MV-4-11 (cell line): ENCODE measurements around the gene RRP1.
A peak's percentile ranks its signal among the peaks of the same experiment; 100 is the strongest.

Source experiments
- DNase-seq: peaks from one replicate; lab custom pipeline; 2025; lab: John Stamatoyannopoulos, UW

The RRP1 gene

DNA sequence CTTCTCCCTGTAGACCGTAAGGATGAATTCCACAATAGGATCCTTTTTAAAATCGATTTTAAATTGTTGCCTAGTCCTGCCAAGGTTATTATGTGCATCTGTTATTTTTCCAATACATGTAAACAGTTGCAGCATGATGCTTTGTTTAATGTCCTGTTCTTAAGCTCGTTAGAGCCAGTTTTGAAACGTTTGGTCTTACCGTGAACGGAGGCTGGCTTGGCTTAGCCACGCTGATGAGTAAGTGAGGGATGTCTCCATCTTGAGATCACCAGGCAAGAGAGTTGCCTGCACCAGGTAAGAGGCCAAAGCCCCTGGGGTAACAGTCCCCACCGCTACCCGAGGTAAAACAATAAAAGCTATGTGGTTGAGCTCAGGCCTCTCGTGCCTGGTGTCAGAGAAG lies 30.6 kb upstream of the RRP1 start:
- DNase-seq, result no peak

DNA sequence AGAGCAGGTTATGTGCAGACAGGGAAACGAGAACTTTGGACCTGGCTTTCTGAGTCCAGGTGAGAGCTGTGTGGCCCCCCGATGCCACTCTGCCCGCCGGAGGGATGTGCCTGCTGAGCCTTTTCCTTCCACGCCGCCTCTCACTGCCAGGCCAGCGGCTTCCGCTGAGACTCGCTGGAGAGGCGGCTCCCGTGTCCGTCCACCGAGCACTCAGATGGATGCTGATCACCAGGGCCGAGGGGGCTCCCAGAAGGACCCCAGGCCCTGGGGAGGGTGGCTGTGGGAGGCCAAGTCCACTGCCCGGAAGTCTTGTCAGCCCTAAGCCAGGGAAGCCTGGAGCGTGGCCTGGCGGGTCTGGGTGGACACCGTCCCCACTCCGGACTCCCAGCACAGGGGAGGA lies 29.7 kb upstream of the RRP1 start:
- DNase-seq, result no peak

DNA sequence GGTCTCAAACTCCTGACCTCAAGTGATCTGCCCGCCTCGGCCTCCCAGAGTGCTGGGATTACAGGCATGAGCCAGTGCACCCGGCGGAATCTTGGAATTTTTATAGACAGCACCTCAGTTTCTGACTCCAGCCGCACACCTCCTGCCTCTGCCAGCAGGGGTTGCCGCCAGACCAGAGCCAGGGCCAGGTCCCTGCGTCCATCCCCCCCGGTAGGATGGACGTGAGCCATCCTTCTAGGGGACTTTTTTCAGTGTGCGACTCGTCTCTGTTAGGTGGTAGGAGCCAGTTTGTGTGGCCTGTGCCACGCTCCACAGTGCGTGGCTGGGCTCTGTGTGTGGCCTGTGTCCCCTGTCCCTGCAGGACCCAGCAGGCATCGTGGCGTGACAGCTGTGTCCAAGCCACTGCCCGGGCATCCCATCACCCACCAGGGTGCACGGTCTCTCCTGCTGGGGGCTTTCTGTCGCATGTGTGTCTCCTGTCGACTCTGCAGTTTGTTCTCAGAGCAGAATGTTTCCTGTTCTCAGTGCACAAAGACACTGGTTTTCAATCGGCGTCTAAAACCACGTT lies 28.9 kb upstream of the RRP1 start:
- DNase-seq, result no peak

DNA sequence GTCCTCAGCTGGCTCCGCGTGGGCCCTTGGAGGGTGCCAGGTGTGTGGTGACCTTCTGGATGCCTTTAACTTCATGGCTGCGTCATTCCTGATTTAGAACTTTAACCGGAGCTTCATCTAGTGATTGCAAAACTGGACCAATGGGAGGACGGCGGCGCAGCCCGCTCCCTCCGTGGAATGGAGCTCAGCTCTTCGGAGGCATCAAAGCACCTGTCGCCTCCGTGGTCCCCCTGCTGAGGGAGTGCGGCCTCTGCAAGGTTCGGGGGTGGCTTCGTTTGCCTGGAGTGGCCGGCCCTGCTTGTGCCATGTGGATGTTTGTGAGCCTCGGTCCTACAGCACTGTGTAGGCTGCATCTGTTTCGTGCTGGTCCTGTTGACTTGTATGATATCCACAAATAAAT lies 27.5 kb upstream of the RRP1 start:
- DNase-seq, result no peak

DNA sequence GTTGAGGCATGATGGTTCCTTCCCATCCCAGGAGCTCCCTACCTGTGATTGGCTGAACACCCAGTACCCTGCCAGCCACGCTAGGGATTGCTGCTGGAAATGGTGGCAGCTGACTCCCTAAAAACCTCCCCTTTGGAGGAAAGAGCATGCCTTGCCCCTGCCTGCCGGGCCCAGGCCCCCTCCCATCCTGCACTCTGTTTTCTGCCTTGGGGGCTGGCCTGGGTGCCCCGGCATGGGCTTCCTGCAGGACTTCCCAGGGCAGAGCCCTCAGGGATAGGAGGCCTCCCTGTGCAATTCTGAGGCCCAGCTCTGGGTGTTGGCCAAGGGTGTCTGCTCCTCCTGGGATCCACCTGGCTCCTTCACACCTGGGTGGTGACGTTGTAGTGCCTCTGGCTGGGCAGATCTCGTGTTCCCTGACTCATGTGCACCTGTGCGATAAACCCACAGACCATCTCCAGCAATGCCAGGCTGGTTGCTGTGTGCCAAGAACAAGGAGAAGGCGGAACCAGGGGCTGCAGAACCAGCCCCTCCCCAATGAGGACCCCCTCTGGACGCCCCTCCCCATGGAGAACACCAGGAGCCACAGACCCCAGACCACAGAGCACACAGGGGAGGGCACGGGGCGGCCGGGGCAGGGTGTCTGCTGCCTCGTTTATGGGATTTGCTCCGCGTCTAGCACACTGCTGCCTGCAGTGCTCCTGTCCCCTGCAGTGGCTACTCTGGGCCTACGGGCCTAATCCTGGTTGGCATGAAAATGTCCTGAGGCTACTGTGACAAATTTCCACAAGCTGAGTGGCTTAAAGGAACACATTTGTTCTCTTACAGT lies 26.9 kb upstream of the RRP1 start:
- DNase-seq, result no peak

DNA sequence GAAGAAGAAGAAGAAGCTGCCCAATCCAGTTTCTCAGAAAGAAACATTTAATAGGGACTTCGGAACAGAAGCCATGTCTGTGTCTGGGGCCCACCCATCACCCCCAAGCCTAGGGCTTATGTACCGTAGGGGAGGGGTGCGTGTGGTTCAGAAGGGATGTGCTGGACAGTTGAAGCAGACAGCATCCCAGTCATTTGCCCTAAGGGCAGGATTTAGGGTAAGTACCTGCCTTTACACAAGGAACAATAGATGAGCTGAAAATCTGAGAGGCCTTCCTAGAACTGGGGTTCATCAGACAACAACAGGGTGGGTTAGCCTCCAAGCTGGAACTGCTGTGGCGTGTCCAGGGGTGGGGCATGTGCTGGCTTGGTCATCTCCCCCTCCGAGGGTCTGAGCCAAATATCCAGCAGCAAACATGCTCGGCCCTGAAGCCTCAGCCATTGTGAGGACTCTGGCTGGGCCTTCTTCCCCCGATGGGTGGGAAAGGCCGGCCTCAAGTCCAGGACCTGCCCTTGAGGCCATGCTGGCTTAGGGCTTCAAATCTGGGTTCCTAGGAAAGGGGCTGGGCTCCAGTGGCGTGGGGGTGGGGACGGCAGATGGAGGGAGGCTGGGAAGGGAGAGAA lies 25.4 kb upstream of the RRP1 start:
- DNase-seq, result no peak

DNA sequence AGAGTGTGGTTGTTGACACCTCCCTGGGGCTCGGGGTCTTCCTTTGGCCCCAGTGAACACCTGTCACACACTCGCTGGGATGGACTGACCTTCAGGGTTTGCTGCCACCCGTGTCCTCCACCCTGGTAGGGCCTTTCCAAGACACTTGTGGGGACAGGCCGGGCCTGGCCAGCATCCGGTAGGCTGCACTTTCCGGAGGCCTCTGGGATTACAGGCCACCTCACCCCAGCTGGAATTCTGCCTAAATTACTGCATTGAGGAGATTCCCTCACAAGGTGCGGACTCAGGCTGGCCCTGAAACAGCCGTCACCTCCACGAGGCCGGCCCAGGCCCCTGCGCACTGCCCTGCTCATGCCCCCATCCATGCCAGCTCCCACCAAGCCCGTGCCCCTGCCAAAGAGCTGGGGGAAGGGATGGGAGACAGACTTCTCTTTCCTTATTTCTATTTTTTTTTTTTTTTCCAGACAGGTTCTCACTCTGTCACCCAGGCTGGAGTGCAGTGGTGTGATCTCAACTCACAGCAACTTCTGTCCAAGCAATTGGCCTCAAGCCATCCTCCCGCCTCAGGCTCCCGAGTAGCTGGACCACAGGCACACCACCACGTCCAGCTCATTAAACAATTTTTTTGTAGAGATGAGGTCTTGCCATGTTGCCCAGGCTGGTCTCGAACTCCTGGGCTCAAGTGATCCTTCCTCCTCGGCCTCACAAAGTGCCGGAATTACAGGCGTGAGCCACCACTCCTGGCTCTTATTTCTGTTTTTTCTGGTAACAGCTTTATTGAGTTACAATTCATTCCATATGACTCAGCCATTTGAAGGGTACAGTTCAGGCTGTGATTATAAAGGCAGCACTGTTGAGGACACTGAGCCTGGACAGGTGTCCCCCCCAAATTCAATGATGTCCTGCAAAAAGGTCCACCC lies 24.5 kb upstream of the RRP1 start:
- DNase-seq, result no peak

DNA sequence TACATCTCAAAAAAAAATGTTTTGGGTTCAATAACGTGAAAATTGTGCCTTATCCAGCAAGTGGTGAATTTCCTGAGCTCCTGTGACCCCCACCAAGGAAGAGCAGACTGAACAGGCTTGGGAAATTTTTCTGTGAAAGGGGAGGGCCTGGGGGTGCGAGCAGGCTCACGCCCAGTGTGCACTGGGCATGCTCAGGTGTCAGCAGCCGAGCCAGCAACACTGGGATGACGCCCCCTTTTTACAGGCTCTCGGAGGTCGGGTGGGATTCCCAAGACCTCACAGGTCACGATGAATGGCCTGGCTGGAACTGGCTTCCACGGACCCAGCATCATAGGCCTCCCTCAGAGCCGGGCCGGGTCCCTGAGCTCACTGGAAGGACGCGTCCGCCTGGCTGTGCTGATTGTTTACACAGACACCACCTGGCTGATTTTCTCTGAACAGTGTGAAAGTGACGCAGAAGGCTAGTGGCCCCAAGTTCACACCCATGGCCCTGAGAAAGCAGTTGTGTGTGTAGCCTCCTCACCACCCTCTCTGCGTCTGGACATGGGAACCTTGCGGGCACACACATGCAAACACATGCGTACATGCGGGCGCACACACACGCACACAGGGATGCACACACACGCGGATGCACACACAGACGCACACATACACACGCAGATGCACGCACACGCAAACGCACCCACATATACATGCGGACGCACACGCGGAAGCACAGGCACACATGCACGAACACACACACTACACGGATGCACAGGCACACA lies 22.5 kb upstream of the RRP1 start:
- no peak for DNase-seq

DNA sequence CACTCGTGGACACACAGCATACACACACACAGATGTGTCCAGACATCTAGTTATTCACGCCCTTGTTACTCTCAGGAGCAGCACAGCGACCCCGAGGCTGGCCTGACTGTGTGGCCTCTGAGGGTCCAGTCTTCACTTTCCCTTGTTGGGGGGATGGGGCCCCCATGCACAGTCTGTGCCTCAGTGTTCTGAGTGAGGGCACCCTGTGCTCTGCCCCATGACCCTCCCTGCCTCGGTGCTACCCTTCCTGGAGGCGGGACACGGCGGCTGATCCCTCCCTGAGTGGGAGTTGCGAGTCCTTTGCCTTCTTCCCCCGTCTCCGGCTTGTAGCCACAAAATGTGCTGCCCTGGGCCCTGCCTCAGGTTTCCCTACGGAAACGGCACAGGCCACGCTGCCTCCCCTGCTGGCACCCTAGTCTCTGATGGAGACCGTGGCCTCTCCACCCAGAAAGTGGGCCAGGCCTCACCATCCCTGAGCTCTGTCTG lies 21.8 kb upstream of the RRP1 start:
- DNase-seq, result no peak

DNA sequence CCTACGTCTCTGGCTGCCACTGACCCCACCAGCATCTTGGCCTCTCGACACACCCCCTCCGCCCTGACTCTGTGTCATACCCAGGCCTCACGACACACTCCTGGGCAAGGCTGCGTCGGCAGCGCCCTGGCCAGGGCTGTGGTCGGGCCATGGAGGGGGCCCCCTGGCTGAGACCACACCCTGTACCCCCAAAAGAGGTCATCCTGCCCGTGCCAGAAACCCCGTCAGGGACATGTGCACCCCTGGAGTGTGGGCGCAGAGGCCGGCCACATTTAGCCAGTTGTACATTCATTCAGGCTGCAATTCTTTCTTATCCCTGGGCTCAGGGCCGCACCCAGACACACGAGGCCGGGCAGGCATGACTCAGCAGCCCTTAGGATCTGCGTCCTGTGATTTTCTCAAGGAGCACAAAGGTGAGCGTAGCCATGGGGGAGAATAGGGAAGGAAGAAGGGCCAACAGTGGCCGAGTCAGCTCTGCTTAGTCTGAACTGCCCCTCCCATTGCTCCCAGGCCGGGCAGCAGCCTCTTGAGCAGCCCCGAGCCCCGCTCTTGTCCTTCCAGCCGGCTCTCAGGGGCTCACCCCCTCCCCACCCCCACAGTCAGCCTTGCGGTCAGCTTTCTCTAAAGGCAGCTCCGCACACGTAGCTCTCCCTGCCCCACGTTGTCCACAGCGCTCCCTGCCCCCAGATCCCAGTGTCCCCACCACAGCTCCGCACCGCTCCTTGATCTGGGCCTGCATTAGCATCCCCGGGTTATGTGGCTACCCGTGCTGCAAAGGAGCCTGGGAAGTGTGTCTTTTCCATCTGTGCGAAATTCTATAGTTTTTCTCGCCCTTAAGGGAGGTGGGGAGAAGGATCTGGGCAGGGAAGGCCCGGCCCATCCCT lies 21.2 kb upstream of the RRP1 start:
- no peak for DNase-seq

DNA sequence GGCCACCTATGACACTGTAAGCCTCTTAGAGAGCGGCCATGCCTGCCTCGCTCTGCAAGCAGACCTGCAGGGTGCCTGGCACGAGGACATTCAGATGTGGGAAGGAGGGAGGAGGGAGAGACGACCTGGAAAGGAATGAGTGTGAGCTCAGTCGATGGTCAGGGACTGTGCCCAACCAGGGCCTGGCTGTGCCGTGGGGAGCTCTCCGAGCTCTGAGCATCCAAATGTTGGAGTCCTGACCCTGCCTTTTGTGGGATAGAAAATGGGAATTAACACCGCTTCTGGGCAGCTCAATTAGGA lies 20.6 kb upstream of the RRP1 start:
- DNase-seq, result no peak

DNA sequence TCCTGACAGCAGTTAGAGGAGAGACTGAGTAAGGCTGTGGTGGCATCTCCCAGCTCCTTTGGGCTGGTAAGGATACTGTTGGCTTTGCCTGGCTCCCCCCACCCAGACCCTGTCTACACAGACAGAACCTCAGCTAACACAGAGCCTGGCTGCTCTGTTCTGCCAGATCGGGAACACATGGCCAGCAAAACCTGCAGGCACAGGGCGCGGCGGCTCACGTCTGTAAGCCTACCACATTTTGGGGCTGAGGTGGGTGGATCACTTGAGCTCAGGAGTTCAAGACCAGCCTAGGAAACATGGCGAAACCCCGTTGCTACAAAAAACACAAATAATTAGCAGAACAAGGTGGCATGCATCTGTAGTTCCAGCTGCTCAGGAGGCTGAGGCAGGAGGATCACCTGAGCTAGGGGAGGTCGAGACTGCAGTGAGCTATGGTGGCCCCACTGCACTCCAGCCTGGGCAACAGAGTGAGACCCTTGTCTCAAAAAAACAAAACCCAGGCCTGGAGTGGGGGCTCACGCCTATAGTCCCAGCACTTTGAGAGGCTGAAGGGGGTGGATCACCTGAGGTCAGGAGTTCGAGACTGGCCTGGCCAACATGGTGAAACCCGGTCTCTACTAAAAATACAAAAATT lies 19.9 kb upstream of the RRP1 start:
- DNase-seq, result no peak

DNA sequence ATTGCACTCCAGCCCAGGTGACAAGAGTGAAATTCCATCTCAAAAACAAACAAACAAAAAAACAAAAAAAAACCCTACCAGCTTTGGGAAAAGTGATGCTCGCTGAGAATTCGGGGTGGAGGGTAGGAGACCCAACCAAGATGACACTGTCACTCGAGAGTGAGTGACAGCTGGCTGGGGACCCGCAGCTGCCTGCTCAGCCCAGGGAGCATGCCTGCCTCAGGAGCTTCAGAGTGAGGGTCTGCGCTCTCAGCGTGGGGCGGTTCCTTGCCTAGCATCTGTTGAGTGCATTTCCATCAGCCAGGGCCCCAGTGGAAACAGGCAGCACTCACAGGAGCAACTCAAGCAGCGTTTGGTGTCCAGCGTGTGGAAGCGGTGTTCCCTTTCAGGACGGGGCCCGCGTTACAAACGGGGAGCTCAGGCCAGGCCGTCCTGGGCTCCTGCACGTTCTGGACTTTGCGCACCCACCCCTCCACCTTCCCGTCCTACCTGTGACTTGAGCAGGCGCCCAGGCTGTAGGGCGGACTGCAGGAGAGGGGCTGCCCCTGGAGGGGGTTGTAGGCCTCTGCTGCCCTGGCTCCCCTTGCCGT lies 19.2 kb upstream of the RRP1 start:
- no peak for DNase-seq

DNA sequence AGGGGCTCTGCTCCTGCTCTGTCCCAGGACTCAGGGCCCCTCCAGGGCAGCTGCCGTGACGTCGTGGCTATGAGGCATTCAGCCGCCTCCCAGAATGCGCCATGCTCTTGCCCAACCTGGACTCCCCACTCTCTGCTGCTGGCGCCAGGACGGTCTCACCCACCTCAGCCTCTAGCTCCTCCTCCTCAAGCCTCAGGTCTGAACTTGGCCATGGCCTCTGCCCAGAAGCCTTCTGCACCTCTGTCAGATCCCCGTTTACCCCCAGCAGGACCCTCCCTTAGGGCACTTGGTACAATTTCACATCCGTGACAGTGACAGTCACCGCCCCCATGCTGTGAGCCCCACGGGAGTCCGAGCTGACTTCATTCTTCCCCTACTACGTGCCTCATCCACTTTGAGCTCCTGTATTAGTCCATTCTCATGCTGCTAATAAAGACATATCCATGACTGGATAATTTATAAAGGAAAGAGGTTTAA lies 18.1 kb upstream of the RRP1 start:
- peak; percentile 32 for DNase-seq

DNA sequence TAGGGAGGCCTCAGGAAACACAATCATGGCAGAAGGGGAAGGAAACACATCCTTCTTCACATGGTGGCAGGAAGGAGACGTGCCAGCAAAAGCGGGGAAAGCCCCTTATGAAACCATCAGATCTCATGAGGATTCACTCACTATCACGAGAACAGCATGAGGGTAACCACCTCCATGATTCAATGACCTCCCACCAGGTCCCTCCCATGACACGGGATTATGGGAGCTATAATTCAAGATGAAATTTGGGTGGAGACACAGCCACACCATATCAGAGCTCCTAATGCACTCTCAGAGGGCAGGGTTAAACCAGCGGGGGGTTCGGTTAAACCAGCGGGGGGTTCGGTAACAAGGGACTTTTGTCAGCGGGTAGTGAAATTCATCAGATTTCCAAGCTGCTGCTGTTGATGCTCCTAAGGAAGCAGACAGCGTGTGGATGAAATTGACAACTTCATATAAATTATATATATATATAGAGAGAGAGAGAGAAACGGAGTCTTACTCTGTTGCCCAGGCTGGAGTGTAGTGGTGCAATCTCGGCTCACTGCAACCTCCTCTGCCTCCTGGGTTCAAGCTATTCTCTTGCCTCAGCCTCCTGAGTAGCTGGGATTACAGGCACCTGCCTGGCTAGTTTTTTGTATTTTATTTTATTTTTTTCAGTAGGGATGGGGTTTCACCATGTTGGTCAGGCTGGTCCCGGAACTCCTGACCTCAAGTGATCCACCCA lies 17.5 kb upstream of the RRP1 start:
- DNase-seq, result no peak

DNA sequence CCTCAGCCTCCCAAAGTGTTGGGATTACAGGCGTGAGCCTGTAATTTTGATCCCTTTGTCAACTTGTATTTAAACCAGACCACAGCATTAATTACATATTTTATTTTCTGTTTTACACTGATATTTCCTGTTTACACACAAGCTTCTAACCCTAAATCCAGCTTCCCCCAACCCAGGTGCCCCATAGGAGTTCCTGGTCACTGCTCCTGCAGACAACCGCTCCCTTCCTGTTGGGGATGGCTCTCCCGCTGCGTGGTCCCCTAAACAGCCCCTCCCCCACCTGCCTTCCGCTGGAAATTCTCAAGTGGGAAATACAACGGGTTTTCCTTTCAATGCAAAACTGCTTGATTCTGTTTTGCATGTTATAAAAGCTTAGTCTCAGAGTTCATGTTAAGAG lies 17.0 kb upstream of the RRP1 start:
- DNase-seq, result no peak

DNA sequence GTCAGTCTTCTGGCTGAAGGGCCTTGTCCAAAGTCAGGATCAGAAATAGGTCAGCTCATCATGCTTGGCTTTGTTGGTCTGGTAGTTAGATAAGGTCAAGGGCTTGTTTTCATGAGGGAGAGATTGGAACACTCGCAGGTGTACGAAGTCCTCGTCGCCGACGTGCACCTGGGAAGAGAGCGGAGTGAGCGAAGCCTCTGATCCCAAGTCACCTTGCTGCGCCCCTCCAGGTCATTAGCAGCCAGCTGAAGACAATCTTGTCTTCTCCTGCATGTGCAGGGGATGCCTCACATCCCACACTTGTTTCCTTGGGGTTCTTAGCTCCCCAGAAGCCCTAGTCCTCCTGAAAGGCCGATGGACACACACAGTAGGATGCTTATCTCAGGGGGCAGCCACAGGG lies 15.2 kb upstream of the RRP1 start:
- no peak for DNase-seq

DNA sequence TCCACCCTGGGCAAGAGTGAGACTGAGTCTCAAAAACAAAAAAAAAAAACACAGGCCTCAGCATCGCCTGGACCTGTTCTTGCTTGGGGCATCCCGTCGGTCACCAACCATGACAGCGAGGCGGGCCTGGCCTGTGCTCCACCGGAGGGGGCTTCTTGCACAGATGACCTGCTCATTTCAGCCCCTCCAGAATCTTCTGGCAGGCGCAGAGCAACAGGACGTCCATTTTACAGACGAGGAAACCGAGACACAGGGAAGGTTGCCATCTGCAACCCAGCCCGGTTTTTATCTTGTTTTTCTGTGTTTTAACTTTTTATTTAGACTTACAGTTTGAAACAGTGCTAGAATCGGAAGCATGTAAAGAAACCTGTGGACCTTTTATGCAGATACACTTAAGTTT lies 14.2 kb upstream of the RRP1 start:
- no peak for DNase-seq

DNA sequence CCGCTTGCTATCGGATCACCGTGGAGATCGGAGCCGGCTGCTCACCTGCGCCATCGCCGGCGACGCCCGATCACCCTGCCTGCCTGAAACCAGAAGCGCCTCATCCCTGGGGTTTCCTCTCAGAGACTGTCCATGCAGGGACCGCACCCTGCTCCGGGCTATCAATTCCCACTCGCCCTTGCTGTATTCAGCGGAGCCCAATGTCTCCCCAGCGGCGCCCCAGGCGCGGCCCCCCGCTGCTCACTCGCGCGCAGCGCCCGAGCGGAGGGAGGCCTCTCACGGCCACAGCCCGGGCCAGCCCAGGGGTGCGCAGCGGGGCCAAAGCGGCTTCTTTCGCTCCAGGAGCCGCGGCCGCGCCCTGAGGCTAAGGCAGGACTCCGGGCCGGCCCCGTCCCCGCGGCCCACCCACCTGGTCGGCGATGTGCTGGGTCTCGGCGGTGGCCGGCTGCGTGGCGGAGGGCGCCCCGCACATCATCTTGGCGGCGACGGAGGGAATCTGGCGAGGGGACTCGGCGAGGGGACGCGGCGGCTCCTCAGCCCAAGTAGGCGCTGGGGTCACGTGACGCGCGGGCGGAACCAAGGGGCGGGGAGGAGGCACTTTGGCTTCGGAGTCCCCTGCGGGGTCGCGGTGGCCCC lies 13.5 kb upstream of the RRP1 start, which contains the start of gene CSTB:
TSS of gene CSTB (minus strand) at position 514 of the 636 bp plus-strand sequence. CDS start at position 475, 39 bp downstream.
- DNase-seq, result peak; percentile 31
